HG02571 (cell line): ENCODE data around the gene ANG.
"Not testable (repeated sequence)": the region's sequence is repeated elsewhere in the genome, so short reads cannot be mapped to it uniquely, and the experiment has no call there.

ENCODE experiments used
- ATAC-seq: cut with Tn5 transposase; IDR thresholded peaks from one replicate; pipeline ENCODE4 v1.9.1; 2021; ENCODE audit warnings: mild to moderate bottlenecking, moderate library complexity; ENCODE audit not compliant: unreplicated experiment

Gene ANG

DNA sequence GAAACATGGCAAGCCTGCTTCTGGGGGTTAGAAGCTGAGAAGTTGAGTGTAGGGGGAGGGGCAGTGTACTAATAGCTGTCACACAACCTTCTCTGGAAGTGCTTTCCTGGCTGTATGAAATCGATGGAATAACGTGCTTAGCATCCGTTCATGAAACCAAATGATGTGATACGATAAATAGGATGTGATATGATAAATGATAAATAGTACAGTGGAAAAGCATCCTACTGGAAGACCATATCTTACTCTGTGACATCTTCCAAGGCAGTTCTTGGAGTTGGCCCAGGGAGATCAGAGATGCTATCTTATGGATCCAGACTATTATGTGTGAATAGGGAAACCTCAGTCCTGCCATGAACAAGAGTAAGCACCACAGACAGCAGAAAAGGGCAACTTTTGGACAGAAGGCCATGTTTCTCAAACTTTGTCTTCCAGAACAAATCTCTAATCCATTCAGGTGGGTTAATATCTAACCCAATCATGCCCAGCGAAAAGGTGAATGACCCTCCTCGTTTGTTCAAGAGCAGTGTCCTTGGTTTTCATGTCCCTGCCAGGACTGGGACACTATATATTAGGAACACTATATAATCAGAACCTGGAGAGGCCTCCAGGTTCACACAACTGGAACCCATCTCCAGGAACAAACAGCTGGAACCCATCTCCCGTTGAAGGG, at the start of gene ANG:
Gene ANG (plus strand): TSS at position 598 of the 673 bp plus-strand sequence. CDS start 4,801 bp downstream, outside the sequence.
- no peak for ATAC-seq

DNA sequence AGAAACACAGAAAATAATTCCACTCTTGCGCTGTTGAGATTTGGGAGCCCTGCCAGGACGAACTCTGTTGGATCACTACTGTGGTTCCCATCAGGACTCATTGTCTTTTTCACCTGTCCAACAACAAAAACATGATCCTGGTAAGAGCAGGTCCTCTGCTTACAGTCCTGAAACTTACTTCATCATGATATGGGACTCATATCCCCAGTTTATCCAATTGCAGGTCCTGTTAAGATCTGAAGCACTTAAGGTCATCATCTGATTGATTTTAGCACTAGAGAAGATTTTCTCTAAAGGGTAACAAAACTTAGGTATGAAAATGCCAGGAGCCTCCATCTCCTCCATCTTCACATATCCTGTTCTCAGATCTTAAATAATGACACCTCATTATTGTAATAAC, 47.0 kb upstream of the ANG start, which contains the start of gene OR6S1:
Gene OR6S1 (minus strand): TSS at position 101 of the 400 bp plus-strand sequence. CDS start 0 bp downstream, at position 101.
- ATAC-seq, result no peak

DNA sequence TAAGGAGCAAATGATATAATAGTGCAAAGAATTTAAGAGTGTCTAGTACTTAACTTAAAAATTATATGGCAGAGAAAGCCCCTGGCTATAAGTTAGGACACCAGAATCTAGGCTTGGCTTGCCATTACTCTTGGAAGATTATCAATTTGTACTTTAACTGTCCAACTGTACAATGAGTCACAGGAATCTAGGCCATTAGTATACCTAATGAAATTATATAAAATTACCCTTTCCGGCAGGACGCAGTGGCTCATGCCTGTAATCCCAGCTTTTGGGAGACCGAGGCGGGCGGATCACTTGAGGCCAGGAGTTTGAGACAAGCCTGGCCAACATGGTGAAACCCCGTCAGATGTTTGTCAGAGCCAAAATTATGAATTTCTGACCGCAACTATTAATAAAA, 46.4 kb upstream of the ANG start:
- ATAC-seq, result no peak

DNA sequence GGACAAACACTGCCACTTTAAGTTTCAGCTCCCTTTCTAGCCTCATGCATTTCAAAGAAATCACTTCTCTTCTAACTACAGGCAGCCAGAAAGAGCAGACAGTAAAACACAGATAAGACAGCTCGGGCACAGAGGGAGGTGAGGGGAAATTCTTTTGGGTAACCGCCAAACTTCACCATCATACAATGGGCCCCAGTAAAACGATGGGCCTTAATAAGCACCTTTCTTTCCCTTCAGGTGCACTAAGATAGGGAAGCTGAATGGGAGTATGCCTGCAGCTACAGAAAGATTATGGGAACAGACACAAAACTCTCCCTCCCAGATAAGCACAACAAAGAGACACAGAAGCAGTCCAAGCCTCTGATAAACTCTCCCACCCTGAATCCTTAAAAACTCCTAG, 45.8 kb upstream of the ANG start:
- not testable (repeated sequence) for ATAC-seq

DNA sequence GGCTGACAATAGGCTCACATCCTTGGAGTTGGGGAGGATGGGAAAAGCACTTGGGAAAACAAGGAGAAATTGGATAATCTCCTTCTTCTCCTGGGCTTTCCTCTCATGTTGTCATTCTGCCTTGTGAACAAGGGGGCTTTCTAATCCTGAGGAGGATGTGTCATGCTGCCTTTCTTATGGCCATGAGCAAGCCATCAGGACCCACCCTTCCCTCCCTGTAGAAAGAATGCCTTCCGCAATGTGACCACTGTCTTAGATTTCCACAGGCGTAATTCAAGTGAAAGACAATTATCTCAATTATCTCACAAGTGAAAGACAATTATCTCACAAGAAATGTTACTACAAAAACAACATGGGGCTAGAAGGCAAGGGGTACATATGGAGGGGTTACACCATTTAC, 44.0 kb upstream of the ANG start:
- ATAC-seq, result no peak

DNA sequence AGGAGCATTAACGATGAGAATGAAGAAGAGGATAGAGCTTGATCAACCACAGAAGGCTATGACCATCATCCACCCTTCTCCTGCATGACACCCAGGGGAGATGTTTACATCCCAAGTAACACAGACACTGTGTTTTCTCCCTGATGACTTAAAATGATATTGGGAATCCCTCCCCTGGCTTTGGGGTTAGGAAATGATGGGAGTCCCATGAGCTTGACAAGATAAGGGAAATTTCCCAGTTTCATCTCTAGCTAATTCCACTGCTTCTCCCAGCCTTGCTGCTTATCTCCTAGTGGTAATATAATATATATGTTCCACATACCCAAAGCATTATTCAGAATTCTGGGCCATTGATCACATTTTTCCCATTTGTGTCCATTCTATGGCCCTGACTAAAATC, 43.1 kb upstream of the ANG start:
- no peak for ATAC-seq

DNA sequence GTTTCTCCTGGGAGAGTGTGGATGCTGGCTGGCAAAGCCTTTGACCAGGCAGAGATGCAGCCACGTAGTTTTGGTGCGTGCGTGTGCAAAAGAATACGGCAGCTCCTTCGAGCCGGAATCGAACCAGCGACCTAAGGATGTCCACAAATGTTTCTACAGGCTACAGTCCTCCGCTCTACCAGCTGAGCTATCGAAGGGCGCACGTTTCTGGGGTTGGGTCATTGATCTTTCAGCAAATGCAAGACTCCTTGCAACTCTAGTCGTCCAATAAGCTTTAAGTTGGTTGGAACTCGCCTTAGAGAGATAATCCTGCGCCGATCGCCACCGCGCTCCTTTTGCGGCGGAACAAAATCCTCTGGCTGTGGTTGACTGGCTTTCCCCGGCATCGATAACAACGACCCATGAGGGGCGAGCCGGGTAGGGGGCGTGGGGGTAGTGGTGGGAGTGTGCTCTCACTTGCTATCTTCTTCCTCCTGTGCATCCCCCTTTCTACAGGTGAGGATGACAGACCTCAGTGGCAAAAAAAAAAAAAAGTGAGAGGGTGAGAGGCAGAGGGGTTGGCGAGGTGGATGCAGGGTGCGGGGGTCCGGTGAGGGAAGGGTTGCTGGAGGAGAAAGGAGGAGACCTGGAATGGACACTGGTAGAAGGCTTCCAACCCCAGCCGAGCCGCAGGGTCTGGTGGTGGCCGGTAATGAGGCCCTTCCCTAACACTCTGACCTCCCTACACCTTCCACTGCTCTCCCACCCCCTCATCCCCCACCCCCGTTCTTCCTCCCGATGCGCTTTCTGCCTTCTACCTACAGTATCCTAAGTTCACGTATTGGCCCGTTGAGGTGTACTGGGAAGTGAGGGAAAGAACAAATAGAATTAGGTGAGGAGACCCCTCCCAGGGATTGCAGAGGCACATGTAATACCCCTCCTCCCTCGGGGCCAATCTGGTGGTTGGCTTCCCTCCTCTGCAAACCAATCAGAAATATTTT, 35.3 kb upstream of the ANG start:
- ATAC-seq, result no peak

DNA sequence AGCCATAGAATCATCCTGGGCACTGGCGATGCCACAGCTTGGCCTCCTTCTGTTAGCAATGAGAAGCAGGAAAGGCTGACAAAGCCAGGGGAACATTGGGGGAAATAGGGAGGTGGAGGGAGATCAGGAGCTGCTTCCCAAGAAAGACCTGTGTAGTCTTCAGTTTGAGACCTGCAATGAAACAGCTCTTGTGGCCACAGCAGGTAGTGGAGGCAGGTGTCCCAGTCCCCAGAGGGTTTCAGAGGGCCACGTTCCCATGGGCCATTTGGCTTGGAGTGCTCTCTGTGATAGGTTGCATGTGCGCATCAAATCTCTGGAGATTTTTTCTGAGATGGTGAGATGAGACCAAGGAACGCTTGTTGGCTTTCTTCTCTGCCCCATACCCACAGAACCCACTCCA, 32.7 kb upstream of the ANG start:
- ATAC-seq, result no peak

DNA sequence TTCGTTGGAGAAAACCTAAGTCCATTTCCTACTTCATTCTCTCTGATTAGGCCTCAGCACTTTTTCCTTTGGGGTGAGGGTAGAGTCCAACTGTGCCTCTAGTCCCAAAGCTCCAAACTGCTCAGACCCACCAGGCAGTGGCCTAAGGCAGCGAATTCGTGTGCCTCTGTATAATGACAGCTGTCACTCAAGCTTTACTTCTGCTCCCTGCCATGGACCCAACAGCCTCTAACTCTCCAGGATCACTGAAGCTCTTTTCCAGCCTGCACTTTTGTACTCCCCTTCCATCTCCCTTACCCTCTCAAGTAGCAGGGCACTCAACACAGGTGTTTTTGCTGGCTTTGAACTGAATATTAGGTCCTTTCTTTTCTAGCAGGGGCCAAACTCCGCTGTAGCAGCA, 32.3 kb upstream of the ANG start:
- ATAC-seq, result no peak

DNA sequence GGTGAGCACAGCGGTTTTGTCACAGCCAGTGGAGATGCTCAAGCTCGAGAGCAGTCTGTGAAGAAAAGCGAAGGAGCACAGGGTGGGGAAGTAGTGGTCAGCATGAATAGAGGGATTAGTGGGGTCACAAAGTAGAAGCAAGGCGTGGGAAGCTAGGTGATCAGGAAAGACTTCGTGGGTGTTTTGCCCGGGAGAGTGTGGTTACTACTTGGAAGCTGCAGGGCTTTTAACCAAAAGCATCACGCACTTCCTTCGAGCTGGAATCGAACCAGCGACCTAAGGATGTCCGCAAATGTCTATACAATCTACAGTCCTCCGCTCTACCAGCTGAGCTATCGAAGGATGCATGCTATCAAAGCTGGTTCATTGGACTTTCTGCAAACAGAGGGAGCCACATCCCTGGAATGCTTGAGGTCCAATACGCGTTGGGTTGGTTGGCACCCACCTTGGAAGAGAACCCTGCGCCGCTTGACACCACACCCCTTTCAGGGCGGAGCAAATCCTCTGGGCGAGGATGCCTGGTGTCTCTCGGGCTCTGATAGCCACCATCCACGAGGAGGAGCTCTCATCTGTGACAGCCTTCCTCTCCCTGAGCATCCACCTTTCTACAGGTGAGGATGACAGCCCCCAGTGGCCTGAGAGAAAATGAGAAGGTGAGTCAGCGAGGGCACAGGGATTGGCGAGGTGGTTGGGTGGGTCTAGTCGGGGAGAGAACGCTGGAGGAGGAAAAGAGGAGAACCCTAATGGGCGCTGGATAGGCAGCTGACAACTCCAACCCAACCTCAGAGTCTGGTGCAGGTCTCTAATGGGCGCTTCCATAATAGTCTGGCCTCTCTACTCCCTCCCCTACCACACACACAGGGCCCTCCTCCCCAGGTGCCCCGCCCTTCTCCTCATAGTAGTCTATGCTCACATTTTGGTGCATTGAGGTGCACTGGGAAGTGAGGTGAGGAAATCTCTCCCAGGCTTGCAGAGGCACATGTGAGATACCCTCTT, 31.1 kb upstream of the ANG start:
- no peak for ATAC-seq

DNA sequence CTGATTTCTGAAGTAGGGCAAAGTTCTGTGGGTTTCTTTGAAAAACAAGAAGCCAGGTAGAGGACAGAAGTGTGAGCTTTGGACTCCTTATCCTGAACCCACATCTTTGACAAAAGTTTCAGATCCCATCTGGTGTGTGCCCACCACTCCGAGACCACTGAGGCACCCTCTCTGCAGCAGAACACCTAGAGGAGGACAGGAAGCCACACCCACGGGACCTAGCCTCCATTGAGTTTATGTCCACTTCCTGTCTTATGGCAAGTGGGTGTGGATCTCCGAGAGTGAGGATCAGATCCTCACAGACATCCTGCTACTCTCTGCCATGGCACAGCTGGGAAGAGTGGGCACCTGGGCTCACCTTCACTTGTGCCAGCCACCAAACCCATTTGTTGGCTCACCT, 30.3 kb upstream of the ANG start:
- no peak for ATAC-seq

DNA sequence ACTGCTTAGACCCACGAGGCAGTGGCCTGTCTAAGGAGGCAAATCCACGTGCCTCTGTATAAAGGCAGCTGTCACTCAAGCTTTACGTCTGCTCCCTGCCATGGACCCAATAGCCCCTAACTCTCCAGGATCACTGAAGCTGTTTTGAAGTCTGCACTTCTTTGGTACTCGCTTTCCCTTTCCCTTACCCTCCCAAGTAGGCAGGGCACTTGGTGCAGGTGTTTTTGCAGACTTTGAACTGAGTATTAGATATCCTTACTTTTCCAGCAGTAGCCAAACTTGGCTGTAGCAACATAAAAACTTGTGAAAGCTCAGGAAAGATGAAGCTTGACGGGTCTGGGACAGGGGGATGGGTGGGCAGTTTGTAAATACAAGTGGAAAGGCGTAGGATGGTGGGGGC, 29.2 kb upstream of the ANG start:
- ATAC-seq, result no peak

DNA sequence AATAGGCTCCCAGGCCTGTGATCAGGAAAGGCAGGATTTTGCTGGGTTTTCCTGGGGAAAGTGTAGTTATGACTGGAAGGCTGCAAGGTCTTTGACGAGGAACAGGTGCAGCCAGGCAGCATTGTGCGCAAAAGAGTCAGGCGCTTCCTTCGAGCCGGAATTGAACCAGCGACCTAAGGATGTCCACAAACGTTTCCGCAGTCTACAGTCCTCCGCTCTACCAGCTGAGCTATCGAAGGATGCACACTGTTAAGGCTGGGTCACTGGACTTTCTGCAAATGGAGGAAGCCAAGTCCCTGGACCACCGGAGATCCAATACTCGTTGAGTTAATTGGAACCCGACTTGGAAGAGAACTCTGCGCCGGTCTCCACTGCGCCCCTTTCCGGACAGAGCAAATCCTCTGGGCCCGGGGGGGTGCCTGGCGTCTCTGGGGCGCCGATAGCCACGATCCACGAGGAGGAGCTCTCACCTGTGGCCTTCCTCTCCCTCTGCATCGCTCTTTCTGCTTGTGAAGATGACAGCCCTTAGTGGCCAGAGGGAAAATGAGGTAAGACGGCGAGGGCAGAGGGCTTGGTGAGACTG, 28.7 kb upstream of the ANG start:
- no peak for ATAC-seq

DNA sequence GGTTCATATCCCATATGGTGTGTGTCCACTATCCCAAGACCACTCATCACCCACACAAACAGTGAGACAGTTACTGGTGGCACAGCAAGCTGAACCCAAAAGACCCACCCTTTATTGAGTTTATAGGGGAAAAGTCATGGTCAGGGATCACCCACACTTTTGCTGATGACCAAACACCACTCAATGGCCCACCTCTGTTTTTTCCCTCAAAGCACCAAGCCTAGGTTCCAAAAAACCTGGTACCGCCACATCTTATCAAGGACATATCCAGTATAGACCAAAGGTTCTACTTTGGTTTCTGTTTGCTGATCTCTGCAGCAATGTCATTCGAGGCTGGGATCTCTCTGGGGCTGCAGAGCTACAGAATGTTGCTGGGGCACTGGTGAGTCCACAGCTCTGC, 27.4 kb upstream of the ANG start:
- no peak for ATAC-seq

DNA sequence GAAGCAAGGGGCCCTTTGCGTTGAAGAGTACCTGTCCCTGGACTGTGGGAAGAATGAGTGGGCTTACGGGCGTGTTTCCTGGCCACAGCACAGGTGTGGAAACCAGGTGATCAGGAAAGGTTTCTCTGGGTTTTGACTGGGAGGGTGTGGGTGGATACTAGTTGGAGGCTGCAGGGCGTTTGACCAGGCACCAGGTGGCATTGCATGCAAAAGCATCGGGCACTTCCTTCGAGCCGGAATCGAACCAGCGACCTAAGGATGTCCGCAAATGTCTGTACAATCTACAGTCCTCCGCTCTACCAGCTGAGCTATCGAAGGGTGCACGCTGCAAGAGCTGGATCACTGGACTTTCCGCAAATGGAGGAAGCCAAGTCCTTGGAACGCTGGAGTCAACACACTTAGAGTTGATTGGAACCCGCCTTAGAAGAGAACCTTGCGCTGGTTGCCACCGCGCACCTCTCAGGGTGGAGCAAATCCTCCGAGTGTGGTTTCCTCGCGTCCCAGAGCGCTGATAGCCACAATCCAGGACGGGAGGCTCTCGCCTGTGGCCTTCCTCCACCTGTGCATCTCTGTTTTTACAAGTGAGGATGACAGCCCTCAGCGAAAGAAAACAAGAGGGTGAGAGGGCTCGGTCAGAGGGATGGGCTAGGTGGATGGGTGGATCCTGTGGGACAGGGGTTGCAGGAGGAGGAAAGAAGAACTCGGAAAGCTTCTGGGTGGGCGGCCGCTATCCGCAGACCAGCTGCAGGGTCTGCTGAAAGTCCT, 25.4 kb upstream of the ANG start:
- ATAC-seq, result peak; percentile 48

DNA sequence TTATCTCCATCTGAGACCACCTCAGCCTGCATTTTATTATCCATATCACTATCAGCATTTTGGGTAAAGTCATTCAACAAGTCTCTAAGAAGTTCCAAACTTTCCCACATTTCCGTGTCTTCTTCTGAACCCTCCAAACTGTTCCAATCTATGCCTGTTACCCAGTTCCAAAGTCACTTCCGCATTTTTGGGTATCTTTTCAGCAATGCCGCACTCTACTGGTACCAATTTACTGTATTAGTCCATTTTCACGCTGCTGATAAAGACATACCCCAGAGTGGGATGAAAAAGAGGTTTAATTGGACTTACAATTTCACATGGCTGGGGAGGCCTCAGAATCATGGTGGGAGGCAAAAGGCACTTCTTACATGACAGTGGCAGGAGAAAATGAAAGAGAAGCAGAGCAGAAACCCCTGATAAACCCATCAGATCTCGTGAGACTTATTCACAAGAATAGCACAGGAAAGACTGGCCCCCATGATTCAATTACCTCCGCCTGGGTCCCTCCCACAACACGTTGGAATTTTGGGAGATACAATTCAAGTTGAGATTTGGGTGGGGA, 22.1 kb upstream of the ANG start:
- ATAC-seq, result not testable (repeated sequence)

DNA sequence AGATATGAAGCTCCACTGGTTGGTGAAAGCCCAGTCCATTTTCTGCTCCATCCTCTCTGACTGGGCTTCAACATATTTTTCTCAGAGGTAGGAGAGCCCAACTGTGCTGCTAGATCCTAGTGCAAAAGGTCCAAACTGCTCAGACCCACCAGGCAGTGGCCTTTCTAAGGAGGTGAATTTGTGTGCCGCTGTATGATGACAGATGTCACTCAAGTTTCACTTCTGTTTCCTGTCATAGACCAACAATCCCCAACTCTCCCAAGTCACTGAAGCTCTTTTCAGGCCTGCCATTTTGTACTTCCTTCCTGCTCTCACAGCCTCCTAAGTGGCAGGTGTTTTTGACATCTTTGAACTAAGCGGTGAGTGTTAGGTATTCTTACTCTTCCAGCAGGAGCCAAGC, 20.6 kb upstream of the ANG start:
- ATAC-seq, result peak; percentile 74

DNA sequence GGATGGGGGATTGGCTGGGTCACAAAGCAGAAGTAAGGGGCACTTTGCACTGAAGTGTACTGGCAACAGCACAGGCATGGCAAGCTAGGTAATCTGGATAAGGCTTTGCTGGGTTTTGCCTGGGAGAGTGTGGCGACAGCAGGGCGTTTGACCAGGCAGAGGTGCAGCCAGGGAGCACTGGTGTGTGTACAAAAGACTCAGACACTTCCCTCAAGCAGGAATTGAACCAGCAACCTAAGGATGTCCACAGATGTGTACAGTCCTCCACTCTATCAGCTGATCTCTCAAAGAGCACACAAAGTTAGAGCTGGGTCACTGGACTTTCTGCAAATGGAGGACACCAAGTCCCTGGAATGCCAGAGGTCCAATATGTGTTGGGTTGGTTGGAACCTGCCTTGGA, 19.6 kb upstream of the ANG start:
- no peak for ATAC-seq

DNA sequence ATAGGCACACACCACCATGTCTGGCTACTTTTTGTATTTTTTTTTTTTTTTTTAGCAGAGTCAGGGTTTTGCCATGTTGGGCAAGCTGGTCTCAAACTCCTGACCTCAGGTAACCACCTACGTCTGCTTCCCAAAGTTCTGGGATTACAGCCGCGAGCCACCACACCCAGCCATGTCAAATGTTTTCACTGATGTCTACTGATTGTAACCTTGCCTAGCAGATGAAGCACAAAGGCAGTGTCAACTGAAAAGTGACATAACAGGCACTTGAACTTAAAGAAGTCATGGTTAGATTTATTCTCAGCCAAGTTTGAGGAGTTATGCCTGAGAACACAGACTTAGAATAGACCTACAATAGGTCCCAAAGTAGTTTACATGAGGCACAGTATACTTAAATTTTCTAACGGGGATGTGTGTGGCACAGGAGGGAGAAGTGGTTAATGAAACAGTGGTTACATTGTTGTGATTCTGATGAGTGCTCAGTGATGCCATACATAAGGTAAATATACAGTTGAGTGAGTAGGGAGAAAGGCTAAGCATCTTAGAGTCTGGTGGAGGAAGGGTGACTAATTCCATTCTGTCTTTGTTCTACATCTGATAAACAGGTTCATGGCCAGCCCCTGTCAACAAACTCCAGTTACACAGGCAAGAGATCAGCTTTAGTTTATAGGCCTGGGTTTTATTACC, 16.8 kb upstream of the ANG start:
- ATAC-seq, result no peak
